Left ventricle myocardium inferior (tissue), 1 donor: ENCODE results near the gene SLC6A12. TPM values are rescaled to one million over a fixed set of nuclear protein-coding genes. Genes with fewer than 3 reads are reported as not detected.

Experiments used
- DNase-seq: peaks from one replicate; pipeline ENCODE4 v3.0.0-alpha.2; 2020
- H3K27ac ChIP-seq: fragments of 200-600 bp; replicated peaks from 2 replicates; pipeline ENCODE4 v1.8.0; 2021
- H3K27me3 ChIP-seq: fragments of 200-600 bp; 2 replicates; pipeline ENCODE4 v1.8.0; 2021; ENCODE audit warnings: low read depth
- H3K36me3 ChIP-seq: fragments of 200-600 bp; 2 replicates; pipeline ENCODE4 v1.8.0; 2021
- H3K4me1 ChIP-seq: fragments of 200-600 bp; 2 replicates; pipeline ENCODE4 v1.8.0; 2021
- H3K4me3 ChIP-seq: fragments of 200-600 bp; 2 replicates; pipeline ENCODE4 v1.8.0; 2021; ENCODE audit warnings: mild to moderate bottlenecking, moderate library complexity
- H3K9me3 ChIP-seq: fragments of 200-600 bp; replicated peaks from 2 replicates; pipeline ENCODE4 v1.8.0; 2021
- CTCF ChIP-seq: fragments of 200-600 bp; IDR thresholded peaks from 2 replicates; pipeline ENCODE4 v1.8.0; 2021; ENCODE audit warnings: antibody characterized with exemption, mild to moderate bottlenecking, borderline replicate concordance
- intact Hi-C: fragments of 100-400 bp; cut with micrococcal nuclease; formaldehyde crosslinking; loops from one replicate; pipeline ENCODE4 v1.11.0; 2022
- total RNA-seq: library from RNA; stranded (reverse); fragmentation: NEBNext Ultra II Directional; extraction: Animal tissue kit (Norgen Biotek cat#: 25700); gene quantifications from one replicate; pipeline ENCODE4 v1.2.1, GENCODE V29; 2021
- donor health status: DM: no; HTN: yes; CAD: no; lungs with severe emphysema.

SLC6A12 gene
- total RNA-seq, 1 donor from 2014 or later = 1.2 TPM

GRCh38 chr12:256958-257357, 43.0 kb upstream of the SLC6A12 start:
- Histone ChIP-seq H3K4me1 (no peaks in the 10 kb centered on the region), H3K9me3 (no peaks in the 10 kb centered on the region), H3K36me3 (no peaks in the 10 kb centered on the region), H3K4me3 (no peak overlapping the region), H3K27me3 (peaks cover 22% of the 10 kb centered on the region), H3K27ac (no peak overlapping the region)
- intact Hi-C loops = no loop called here
- TF ChIP-seq CTCF = no peak
- no peak for DNase-seq

GRCh38 chr12:256225-256624, 42.3 kb upstream of the SLC6A12 start:
- no peaks in the 10 kb centered on the region for H3K36me3 ChIP-seq
- no peak for DNase-seq
- H3K9me3 ChIP-seq = no peaks in the 10 kb centered on the region
- TF ChIP-seq CTCF = no peak
- intact Hi-C loops = no loop called here
- H3K4me3 ChIP-seq = no peak overlapping the region
- peaks cover 18% of the 10 kb centered on the region for H3K27me3 ChIP-seq
- no peaks in the 10 kb centered on the region for H3K4me1 ChIP-seq
- no peak overlapping the region for H3K27ac ChIP-seq

GRCh38 chr12:254912-255311, 41.0 kb upstream of the SLC6A12 start:
- Histone ChIP-seq H3K4me3 (no peak overlapping the region), H3K27me3 (peaks cover 17% of the 10 kb centered on the region), H3K4me1 (no peaks in the 10 kb centered on the region), H3K27ac (no peak overlapping the region), H3K36me3 (no peaks in the 10 kb centered on the region), H3K9me3 (no peaks in the 10 kb centered on the region)
- no peak for DNase-seq
- intact Hi-C loops = no loop called here
- TF ChIP-seq CTCF = no peak

- no peaks in the 10 kb centered on the region for H3K9me3 ChIP-seq
These were observed 40.1 kb upstream of the SLC6A12 start for GRCh38 chr12:254039-254438.

GRCh38 chr12:253116-253831, 39.3 kb upstream of the SLC6A12 start:
- no peak for TF ChIP-seq CTCF
- no peak overlapping the region for H3K27ac ChIP-seq
- DNase-seq = no peak
- intact Hi-C loops = no loop called here
- H3K9me3 ChIP-seq = peaks cover 3% of the 10 kb centered on the region
- H3K4me3 ChIP-seq = no peak overlapping the region
- no peaks in the 10 kb centered on the region for H3K4me1 ChIP-seq
- H3K27me3 ChIP-seq = peaks cover 12% of the 10 kb centered on the region
- H3K36me3 ChIP-seq = no peaks in the 10 kb centered on the region

More at GRCh38 chr12:254039-254438, 40.1 kb upstream of the SLC6A12 start:
- Histone ChIP-seq H3K27me3 (peaks cover 12% of the 10 kb centered on the region), H3K4me1 (no peaks in the 10 kb centered on the region), H3K4me3 (no peak overlapping the region), H3K36me3 (no peaks in the 10 kb centered on the region), H3K27ac (no peak overlapping the region)
- no peak for TF ChIP-seq CTCF
- no peak for DNase-seq
- intact Hi-C loops = no loop called here
